Fibroblast of villous mesenchyme (primary cell): Measurements from ENCODE around the gene MACROD1. TPM values are rescaled to one million over a fixed set of nuclear protein-coding genes. Genes with fewer than 3 reads are reported as not detected.

Experiments used
- DNase-seq: peaks from one replicate; pipeline ENCODE4 v3.0.0-alpha.2; 2010; ENCODE audit warnings: low read depth
- H3K4me3 ChIP-seq: 2 replicates; pipeline ENCODE4 v1.5.1; 2011; ENCODE audit warnings: low read depth, mild to moderate bottlenecking, low read length
- total RNA-seq: library from RNA; depleted of rRNA; stranded (reverse); fragments of >200 nt; gene quantifications from 2 replicates; pipeline ENCODE4 v1.2.3, GENCODE V29; 2012
- TF ChIP-seq, protein P1 (sequence below): IDR thresholded peaks from 2 replicates; pipeline ENCODE4 v1.5.1; 2012; ENCODE audit warnings: low read depth, mild to moderate bottlenecking, low read length; ENCODE audit not compliant: insufficient read depth

The MACROD1 gene
- total RNA-seq, 1 donor: 8.6 TPM

DNA sequence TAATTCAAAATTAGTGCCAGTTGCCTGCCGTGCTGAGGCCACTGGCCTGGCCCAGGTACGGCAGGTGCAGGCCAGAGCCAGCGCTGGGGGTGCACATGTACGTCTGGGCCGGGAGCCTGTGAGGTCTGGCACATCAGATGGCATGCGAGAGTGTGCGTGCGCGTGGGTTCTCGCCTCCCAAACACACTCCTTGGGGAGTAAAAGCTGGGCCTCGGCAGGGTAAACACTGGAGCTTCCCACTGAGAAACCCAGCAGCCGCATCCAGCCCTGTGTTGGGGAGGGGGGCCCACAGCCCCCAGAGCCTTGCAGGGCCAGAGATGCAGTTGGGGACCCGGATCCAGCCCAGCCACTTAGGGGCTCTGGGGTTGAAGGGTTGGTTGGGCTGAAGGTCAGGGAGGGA lies 92.4 kb downstream of the MACROD1 start:
- TF ChIP-seq, protein P1, sequence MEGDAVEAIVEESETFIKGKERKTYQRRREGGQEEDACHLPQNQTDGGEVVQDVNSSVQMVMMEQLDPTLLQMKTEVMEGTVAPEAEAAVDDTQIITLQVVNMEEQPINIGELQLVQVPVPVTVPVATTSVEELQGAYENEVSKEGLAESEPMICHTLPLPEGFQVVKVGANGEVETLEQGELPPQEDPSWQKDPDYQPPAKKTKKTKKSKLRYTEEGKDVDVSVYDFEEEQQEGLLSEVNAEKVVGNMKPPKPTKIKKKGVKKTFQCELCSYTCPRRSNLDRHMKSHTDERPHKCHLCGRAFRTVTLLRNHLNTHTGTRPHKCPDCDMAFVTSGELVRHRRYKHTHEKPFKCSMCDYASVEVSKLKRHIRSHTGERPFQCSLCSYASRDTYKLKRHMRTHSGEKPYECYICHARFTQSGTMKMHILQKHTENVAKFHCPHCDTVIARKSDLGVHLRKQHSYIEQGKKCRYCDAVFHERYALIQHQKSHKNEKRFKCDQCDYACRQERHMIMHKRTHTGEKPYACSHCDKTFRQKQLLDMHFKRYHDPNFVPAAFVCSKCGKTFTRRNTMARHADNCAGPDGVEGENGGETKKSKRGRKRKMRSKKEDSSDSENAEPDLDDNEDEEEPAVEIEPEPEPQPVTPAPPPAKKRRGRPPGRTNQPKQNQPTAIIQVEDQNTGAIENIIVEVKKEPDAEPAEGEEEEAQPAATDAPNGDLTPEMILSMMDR: no peak
- no peak overlapping the region for H3K4me3 ChIP-seq
- no peak for DNase-seq

DNA sequence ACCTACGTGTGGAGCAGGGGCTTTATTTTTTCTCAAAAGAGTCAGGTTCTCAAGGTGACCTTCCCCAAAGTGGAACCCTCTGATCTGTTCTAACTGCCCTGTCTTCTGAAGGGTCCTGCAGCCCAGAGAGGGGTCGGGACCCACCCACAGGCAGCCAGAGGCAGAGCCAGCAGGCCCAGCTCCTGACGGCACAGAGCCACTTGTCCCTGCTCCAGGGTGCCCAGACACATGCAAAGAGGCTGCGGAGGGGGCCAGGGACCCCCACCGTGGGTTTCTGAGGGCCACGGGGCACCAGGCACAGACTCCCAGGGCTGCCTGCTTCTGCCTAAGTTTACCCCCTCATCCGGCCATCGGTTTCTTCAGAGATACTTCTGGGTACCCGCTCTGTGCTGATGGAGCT lies 93.0 kb downstream of the MACROD1 start:
- DNase-seq: no peak
- TF ChIP-seq, protein P1: no peak
- no peak overlapping the region for H3K4me3 ChIP-seq

DNA sequence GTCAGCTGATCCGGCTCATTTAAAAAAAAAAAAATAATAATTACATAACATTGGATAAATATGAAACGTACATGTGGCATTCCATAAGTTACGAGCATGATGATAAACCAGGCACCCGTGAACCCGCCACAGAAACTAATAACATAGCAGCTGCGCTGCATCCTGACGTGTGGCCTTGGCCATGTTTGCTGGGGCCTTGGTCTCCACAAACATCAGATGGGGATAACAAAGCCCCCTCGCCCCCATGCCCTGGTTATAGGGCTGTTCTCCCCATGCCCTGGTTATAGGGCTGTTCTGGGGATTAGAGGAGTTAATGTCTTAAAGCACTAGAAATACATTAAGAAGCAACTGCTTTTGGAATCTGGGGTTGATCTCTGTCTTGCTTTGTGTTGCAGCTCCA lies 93.5 kb downstream of the MACROD1 start:
- TF ChIP-seq, protein P1: no peak
- no peak for DNase-seq
- no peak overlapping the region for H3K4me3 ChIP-seq

DNA sequence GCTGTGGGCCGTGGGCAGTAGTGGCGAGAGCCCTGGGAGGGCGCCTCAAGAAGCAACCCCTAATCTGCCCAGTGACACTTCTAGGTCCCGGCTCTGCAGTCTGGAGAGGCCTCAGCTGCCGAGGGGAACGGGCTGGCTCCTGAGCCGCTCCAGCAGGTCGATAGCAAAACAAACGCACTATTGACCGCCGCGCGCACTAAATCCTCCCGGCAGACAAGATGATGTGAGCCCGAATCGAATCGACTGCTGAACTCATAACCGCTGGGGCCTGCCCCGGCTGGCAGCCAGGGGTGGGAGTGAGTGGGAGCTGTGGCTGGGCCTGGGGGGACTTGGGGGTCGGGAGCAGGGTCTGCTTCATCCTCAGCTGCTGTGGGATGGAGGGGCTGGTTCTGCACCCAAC lies 94.1 kb downstream of the MACROD1 start:
- no peak overlapping the region for H3K4me3 ChIP-seq
- DNase-seq: no peak
- TF ChIP-seq, protein P1: no peak

DNA sequence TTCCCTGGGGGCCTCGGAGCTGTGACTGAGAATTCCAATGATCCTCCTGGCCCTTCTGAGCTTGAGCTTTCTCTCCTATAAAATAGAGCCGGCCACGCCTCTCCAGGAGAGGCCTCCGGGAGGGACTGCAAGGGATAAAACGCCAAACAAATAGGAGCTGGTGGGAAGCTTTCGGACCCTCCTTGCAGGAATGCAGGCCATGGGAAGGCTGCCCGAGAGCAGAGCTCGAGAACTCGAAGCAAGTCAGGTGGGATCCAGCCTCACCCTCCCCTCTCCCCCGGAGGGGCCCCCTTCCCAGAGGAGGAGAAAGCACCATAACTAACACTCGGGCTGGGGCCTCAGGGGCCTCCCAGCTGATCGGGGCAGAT lies 95.6 kb downstream of the MACROD1 start:
- no peak for DNase-seq
- TF ChIP-seq, protein P1: no peak
- no peak overlapping the region for H3K4me3 ChIP-seq

DNA sequence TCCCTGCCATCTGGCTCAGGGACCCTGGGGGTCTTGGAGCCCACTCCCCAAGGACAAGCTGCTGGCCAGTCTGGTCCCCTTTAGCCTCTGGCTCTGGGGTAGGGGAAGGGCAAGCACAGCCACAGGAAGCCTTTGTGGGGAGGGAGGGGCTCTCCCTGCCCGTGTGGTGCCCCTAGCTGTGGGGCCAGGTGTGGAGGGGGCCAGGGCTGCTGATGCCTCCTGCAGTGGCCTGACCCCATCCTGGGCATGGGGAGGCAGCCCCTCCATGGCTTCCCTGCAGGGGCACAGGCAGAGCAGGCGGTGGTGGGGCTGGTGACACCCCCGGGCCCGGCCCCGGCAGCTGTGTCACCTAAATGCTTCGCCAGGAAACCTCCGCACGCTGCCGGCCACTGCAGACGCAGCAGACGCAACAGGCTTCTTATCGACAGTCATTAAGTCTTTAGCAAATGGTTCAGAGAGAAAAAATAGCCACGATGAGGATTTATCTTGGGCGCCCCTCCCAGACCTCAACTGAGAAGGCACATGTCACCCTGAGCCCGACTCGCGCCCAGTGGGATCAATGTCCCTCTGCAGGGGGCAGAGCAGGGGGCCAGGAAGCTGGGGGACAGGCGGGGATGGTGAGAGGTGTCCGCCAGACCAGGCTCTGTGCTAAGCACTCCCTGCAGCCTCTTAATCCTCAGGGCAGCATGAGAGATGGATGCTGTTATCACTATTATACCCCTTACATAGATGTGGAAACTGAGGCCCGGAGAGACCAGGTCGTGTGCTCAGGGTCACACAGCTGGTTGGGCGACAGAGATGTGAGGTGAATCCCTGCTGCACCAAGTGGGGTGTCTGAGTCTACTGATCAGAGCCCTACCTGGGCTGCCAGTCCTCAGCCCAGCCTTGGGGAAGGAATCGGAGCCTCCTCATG lies 96.3 kb downstream of the MACROD1 start:
- DNase-seq: no peak
- TF ChIP-seq, protein P1: no peak
- H3K4me3 ChIP-seq: no peak overlapping the region
